Heart left ventricle (tissue), 16 donors: ENCODE results near the gene ARL3. TPM values are rescaled to one million over a fixed set of nuclear protein-coding genes. Genes with fewer than 3 reads are reported as not detected.
A peak's percentile ranks its signal among the peaks of the same experiment; 100 is the strongest.

Experiments
- ATAC-seq, 4 donors: fragments of 200-7000 bp; cut with Tn5 transposase; one replicate each; pipeline ENCODE4 v1.9.1; 2020 to 2022; ENCODE audit warnings: moderate library complexity in 4 of 4, mild to moderate bottlenecking in 3 of 4, moderate number of reproducible peaks in 1 of 4
- DNase-seq, 5 donors: peaks; one replicate each; pipeline ENCODE4 v3.0.0-alpha.2; 2020
- H3K27ac ChIP-seq, 12 donors: fragments of 200-600 bp; sonication (generic) in 4 of 12; one replicate each; pipeline versions ENCODE4 v1.5.0 to v1.8.0; 2016 to 2022; ENCODE audit warnings: mild to moderate bottlenecking in 2 of 12
- H3K27me3 ChIP-seq, 9 donors: fragments of 200-600 bp; sonication (generic) in 2 of 9; one replicate each; pipeline versions ENCODE4 v1.5.1 to v1.8.0; 2016 to 2022; ENCODE audit warnings: mild to moderate bottlenecking in 3 of 9
- H3K36me3 ChIP-seq, 9 donors: fragments of 200-600 bp; sonication (generic) in 2 of 9; one replicate each; pipeline versions ENCODE4 v1.5.0 to v1.8.0; 2018 to 2022; ENCODE audit warnings: mild to moderate bottlenecking in 2 of 9
- H3K4me1 ChIP-seq, 12 donors: fragments of 200-600 bp; sonication (generic) in 4 of 12; one replicate each; pipeline versions ENCODE4 v1.5.0 to v1.8.0; 2016 to 2022; ENCODE audit warnings: mild to moderate bottlenecking in 3 of 12
- H3K4me3 ChIP-seq, 12 donors: fragments of 200-600 bp; sonication (generic) in 4 of 12; one replicate each; pipeline versions ENCODE4 v1.5.0 to v1.8.0; 2017 to 2022; ENCODE audit warnings: mild to moderate bottlenecking in 9 of 12, moderate library complexity in 4 of 12
- H3K9me3 ChIP-seq, 12 donors: fragments of 200-600 bp; sonication (generic) in 4 of 12; one replicate each; pipeline versions ENCODE4 v1.5.0 to v1.8.0; 2016 to 2022; ENCODE audit warnings: mild to moderate bottlenecking in 1 of 12
- CTCF ChIP-seq, 12 donors: fragments of 200-600 bp; sonication (generic) in 4 of 12; IDR thresholded peaks; one replicate each; pipeline versions ENCODE4 v1.5.0 to v1.8.0; 2018 to 2022; ENCODE audit warnings: antibody characterized with exemption in 12 of 12, mild to moderate bottlenecking in 5 of 12
- POLR2A ChIP-seq, 2 donors: fragments of 450-650 bp; IDR thresholded peaks; one replicate each; pipeline ENCODE4 v1.6.1; 2017; ENCODE audit warnings: antibody characterized with exemption in 2 of 2, mild to moderate bottlenecking in 2 of 2, moderate library complexity in 2 of 2
- WGBS, 4 donors: extraction: QIAGEN DNeasy Blood & Tissue Kit in 2 of 4; methylation state at CpG; one replicate each; pipeline versions ENCODE4 v1.1.5 to v1.1.7; 2013 to 2018; 5-methylcytosine and 5-hydroxymethylcytosine counted together
- intact Hi-C, 10 donors: fragments of 100-400 bp; cut with DNase I; formaldehyde crosslinking; loops; one replicate each; pipeline versions ENCODE4 v1.11.1 to v1.14.2; 2022
- polyA plus RNA-seq, 2 donors: library from polyadenylated mRNA; stranded (reverse); fragments of 200-250 nt; gene quantifications; one replicate each; pipeline ENCODE4 v1.2.3, GENCODE V29; 2013
- total RNA-seq, 9 donors: library from RNA; depleted of rRNA in 2 of 9; stranded (reverse); fragments of >200 nt in 2 of 9; fragmentation: NEBNext Ultra II Directional in 3 of 9; extraction: Animal tissue kit (Norgen Biotek cat#: 25700) in 3 of 9; gene quantifications; one replicate each; pipeline versions ENCODE4 v1.1.0 to v1.2.4, GENCODE V29; 2016 to 2023
- donor health status: ischemic (EF 13 %, LVEDD 7.1; RV severe dilation, severe dysfunction).
- donor health status: healthy with polysubstance abuse.
- donor health status: DM: no; HTN: yes; CAD: no.
- donor health status: DM: no; HTN: no; CAD: no.
- donor health status: ischemic (EF 25% LVEDD 6.9; RV normal size, moderate dysfunction).
- donor health status: ischemic (EF 25% LVEDD 5.7; RV mildly dilated, moderate dysfunction).
- donor health status: healthy.
- donor health status: DM: yes; HTN: yes; CAD: no.
- donor health status: ischemic (EF 35%, LVEDD 5.7; RV mildly dilated, moderate dysfunction).
- donor health status: nonischemic (EF 11% LVEDD 7.7; RV severe dilation, severe dysfunction).
- donor health status: DM: yes; HTN: yes; CAD: no.
- donor health status: PGD.
- donor health status: ischemic (EF 29% LVEDD 5.4; RV normal size, mild dysfunction).
- donor health status: nonischemic (EF 23%, LVEDD 6.1; RV moderate dilation, normal function).

Gene ARL3
- total and polyA plus RNA-seq, 11 donors: 5.8 to 19.3 (median 12.6) TPM

- Histone ChIP-seq H3K9me3 (no peaks in the 10 kb centered on the region), H3K4me3 (peak overlapping the region in 3 of 12 donors; percentile 1 to 89 (median 14)), H3K4me1 (peaks cover 38 to 92% (median 72%) of the 10 kb centered on the region in 12 donors), H3K27me3 (no peaks in the 10 kb centered on the region), H3K36me3 (peaks cover 2 to 50% (median 44%) of the 10 kb centered on the region in 9 donors), H3K27ac (peak overlapping the region in 11 of 12 donors; percentile 22 to 100 (median 71))
- intact Hi-C loops: no loop called here
- TF ChIP-seq POLR2A (IDR thresholded peaks at IDR 0.05) (no peak), CTCF (IDR thresholded peaks at IDR 0.05) (no peak)
- 40 to 59% (median 51%) methylated on average over 9 to 11 of the region's 11 CpGs for WGBS, 4 donors
- DNase-seq: peak in 1 of 5 donors; percentile 58
- ATAC-seq: no peak
Measured at GRCh38 chr10:102650655-102651454, 63.3 kb downstream of the ARL3 start.

GRCh38 chr10:102649797-102650654 lies 64.2 kb downstream of the ARL3 start:
- no peak for ATAC-seq
- peak overlapping the region in 11 of 12 donors; percentile 23 to 100 (median 93) for H3K27ac ChIP-seq
- intact Hi-C loops: loop anchor here in 5 of 10 donors (5.0 to 10.0 kb wide), 5 partner anchors 62 to 145 kb away; partner anchors contain the start of genes ARL3 (in 3 of the 5), SFXN2 (in 3 of the 5), ACTR1A (in 2 of the 5) and SUFU (in 2 of the 5)
- no peaks in the 10 kb centered on the region for H3K27me3 ChIP-seq
- no peaks in the 10 kb centered on the region for H3K9me3 ChIP-seq
- peak overlapping the region in 9 of 12 donors; percentile 23 to 97 (median 86) for H3K4me3 ChIP-seq
- TF ChIP-seq CTCF (IDR thresholded peaks at IDR 0.05) (no peak), POLR2A (IDR thresholded peaks at IDR 0.05) (no peak)
- 48 to 60% (median 50%) methylated on average over 12 of the region's 12 CpGs for WGBS, 4 donors
- peaks cover 38 to 90% (median 72%) of the 10 kb centered on the region in 12 donors for H3K4me1 ChIP-seq
- peaks cover under 1 to 41% (median 35%) of the 10 kb centered on the region in 9 donors for H3K36me3 ChIP-seq
- peak in 2 of 5 donors; percentile 18 to 60 for DNase-seq

GRCh38 chr10:102648889-102649796 lies 65.1 kb downstream of the ARL3 start:
- peak in 4 of 5 donors; percentile 34 to 74 (median 62) for DNase-seq
- H3K9me3 ChIP-seq: no peaks in the 10 kb centered on the region
- WGBS, 4 donors: 26 to 31% (median 28%) methylated on average over 19 to 25 of the region's 25 CpGs
- H3K4me1 ChIP-seq: peaks cover 38 to 87% (median 70%) of the 10 kb centered on the region in 12 donors
- peak overlapping the region in 11 of 12 donors; percentile 3 to 97 (median 86) for H3K4me3 ChIP-seq
- no peak for ATAC-seq
- intact Hi-C loops: loop anchor here in 5 of 10 donors (5.0 to 10.0 kb wide), 5 partner anchors 63 to 144 kb away; partner anchors contain the start of genes ARL3 (in 3 of the 5), SFXN2 (in 3 of the 5), ACTR1A (in 2 of the 5) and SUFU (in 2 of the 5)
- TF ChIP-seq POLR2A (IDR thresholded peaks at IDR 0.05) (no peak), CTCF (IDR thresholded peaks at IDR 0.05) (no peak)
- H3K36me3 ChIP-seq: peaks cover 0 to 32% (median 27%) of the 10 kb centered on the region in 9 donors
- H3K27me3 ChIP-seq: no peaks in the 10 kb centered on the region
- peak overlapping the region; percentile 27 to 100 (median 96) for H3K27ac ChIP-seq
